ENCODE results near the gene RAB11FIP4. TPM values are rescaled to one million over a fixed set of nuclear protein-coding genes. Genes with fewer than 3 reads are reported as not detected.

Gene RAB11FIP4
- total RNA-seq, 4 donors from 2014 or later: 0.09 to 0.22 (median 0.16) TPM; not detected in 1

DNA sequence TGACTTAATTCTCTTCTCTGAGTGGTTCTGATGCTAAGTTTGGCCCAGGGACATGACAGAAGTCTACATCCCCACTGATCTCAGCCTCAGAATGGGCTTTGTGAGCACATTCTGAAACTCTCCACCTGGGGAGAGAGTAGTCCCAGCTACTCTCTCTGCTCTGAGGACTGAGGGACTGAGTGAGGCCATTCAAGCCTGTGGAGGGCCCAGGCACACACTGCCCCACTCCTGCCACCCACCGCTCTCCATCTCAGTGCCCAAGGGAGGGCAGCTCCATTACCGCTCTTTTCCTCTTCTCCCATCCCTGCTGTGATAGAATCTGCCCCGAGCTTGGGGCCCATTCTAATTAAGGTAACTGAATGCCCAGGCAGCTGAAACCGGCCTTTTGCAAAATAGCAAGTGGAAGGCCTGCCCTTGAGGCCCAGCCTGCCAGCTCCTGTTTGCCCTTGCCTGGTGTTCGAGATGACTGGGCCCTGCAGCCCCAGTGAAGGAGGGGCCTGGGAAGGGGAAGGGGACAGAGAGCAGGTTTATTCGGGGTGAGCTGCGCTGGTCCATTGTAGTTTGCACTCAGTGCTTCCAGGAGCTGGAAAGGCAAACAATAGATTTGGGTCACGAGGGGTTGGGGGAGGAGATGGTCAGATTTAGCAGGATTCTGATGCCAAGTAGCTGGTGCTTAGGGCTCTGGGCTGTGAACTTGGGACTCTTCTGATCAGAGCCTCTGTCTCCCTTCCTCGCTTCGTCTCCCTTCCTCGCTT lies 76.2 kb downstream of the RAB11FIP4 start:
- H3K4me1 ChIP-seq: no peaks in the 10 kb centered on the region
- in situ Hi-C loops (cut with MboI; ENCODE audit: low sequenced_read_pairs in 4 of 4) (no loop called here), intact Hi-C loops (cut with DNase I; ENCODE audit: low total_unique reads) (no loop called here)
- no peak overlapping the region for H3K27ac ChIP-seq
- ATAC-seq (no peak), DNase-seq (no peak)
- no peaks in the 10 kb centered on the region for H3K27me3 ChIP-seq
- TF ChIP-seq POLR2A (IDR thresholded peaks at IDR 0.05): no peak
- TF ChIP-seq, protein P1, sequence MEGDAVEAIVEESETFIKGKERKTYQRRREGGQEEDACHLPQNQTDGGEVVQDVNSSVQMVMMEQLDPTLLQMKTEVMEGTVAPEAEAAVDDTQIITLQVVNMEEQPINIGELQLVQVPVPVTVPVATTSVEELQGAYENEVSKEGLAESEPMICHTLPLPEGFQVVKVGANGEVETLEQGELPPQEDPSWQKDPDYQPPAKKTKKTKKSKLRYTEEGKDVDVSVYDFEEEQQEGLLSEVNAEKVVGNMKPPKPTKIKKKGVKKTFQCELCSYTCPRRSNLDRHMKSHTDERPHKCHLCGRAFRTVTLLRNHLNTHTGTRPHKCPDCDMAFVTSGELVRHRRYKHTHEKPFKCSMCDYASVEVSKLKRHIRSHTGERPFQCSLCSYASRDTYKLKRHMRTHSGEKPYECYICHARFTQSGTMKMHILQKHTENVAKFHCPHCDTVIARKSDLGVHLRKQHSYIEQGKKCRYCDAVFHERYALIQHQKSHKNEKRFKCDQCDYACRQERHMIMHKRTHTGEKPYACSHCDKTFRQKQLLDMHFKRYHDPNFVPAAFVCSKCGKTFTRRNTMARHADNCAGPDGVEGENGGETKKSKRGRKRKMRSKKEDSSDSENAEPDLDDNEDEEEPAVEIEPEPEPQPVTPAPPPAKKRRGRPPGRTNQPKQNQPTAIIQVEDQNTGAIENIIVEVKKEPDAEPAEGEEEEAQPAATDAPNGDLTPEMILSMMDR (IDR thresholded peaks at IDR 0.05 in 4 of 5, conservative IDR thresholded peaks at IDR 0.05 in 1 of 5): no peak
- no peaks in the 10 kb centered on the region for H3K36me3 ChIP-seq
- no peak overlapping the region for H3K4me3 ChIP-seq
- no peaks in the 10 kb centered on the region for H3K9me3 ChIP-seq

DNA sequence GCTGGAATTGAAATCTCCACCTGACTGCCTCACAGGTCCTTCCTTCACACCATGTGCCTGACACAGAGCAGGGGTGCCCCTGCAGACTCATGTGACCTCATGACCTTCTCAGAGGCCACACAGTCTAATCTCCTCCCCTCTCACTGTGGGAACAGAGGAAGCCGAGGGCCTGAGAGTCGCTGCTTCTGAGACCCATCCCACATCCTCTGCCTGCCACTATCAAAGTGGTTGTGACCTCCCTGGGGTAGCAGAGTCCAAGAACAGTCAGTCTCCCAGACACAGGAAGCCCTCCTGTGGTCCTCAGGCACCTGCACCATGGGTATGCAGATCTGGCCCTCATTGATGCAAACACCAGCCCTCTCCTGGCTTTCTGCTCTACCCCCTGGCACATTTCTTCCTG lies 78.5 kb downstream of the RAB11FIP4 start:
- H3K9me3 ChIP-seq: no peaks in the 10 kb centered on the region
- no peaks in the 10 kb centered on the region for H3K36me3 ChIP-seq
- in situ Hi-C loops (cut with MboI; ENCODE audit: low sequenced_read_pairs in 4 of 4) (no loop called here), intact Hi-C loops (cut with DNase I; ENCODE audit: low total_unique reads) (no loop called here)
- TF ChIP-seq, protein P1 (IDR thresholded peaks at IDR 0.05 in 4 of 5, conservative IDR thresholded peaks at IDR 0.05 in 1 of 5): no peak
- no peak for TF ChIP-seq POLR2A (IDR thresholded peaks at IDR 0.05)
- no peaks in the 10 kb centered on the region for H3K27me3 ChIP-seq
- H3K27ac ChIP-seq: no peak overlapping the region
- no peak overlapping the region for H3K4me3 ChIP-seq
- DNase-seq (no peak), ATAC-seq (no peak)
- H3K4me1 ChIP-seq: no peaks in the 10 kb centered on the region

DNA sequence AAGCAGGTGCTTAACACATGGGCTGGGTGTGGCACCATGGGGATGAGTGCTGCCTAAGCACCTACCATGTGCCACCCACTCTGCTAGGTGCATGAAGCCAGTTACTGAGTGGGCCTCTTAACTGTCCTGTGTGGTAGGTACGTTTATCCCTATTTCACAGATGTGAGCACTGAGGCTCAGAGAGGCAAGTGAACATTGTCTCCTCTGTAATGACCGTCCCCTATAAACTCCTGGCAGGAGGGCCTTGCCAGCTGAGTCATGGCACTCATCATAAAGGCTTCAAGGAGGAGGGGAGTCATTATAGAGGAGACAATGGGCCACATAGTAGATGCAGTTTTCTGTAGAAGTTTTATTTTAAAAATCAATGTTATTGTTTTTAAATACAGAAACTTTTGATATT lies 79.1 kb downstream of the RAB11FIP4 start:
- in situ Hi-C loops (cut with MboI; ENCODE audit: low sequenced_read_pairs in 4 of 4) (no loop called here), intact Hi-C loops (cut with DNase I; ENCODE audit: low total_unique reads) (no loop called here)
- DNase-seq (no peak), ATAC-seq (no peak)
- H3K4me1 ChIP-seq: no peaks in the 10 kb centered on the region
- no peak overlapping the region for H3K4me3 ChIP-seq
- no peaks in the 10 kb centered on the region for H3K27me3 ChIP-seq
- no peak overlapping the region for H3K27ac ChIP-seq
- no peaks in the 10 kb centered on the region for H3K36me3 ChIP-seq
- TF ChIP-seq POLR2A (IDR thresholded peaks at IDR 0.05): no peak
- TF ChIP-seq, protein P1 (IDR thresholded peaks at IDR 0.05 in 4 of 5, conservative IDR thresholded peaks at IDR 0.05 in 1 of 5): no peak
- H3K9me3 ChIP-seq: no peaks in the 10 kb centered on the region

DNA sequence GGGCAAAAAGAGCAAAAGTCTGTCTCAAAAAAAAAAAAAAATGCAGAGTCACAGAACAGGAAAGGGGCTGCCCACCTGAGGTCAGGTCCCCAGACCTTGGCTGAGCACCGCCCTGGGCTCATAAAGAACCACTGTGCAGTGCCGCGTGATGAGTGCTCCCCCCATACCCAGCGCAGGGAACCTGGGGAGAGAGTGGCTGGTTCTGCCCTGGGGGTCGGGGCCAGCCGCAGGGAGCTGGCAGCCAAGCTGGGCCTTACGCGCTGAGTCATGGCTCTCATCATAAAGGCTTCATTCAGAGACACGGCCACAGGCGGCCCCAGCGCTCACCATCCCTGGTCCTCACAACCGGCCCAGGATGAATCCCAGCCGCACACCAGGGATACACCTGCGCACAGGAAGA lies 80.7 kb downstream of the RAB11FIP4 start:
- Histone ChIP-seq H3K9me3 (no peaks in the 10 kb centered on the region), H3K36me3 (no peaks in the 10 kb centered on the region), H3K27ac (no peak overlapping the region), H3K4me3 (no peak overlapping the region), H3K27me3 (no peaks in the 10 kb centered on the region), H3K4me1 (no peaks in the 10 kb centered on the region)
- TF ChIP-seq, protein P1 (IDR thresholded peaks at IDR 0.05 in 4 of 5, conservative IDR thresholded peaks at IDR 0.05 in 1 of 5): no peak
- TF ChIP-seq POLR2A (IDR thresholded peaks at IDR 0.05): no peak
- DNase-seq: no peak
- ATAC-seq: no peak
- intact Hi-C loops (cut with DNase I; ENCODE audit: low total_unique reads) (no loop called here), in situ Hi-C loops (cut with MboI; ENCODE audit: low sequenced_read_pairs in 4 of 4) (no loop called here)

Data from gastrocnemius medialis (tissue), 4 donors.